Nephron (organoid): ENCODE measurements around the gene SP2.
A peak's percentile ranks its signal among the peaks of the same experiment; 100 is the strongest.

Experiments used
- H3K27ac Mint-ChIP-seq, 3 experiments: 2 replicates each; pipeline ENCODE4 v1.8.0; 2020; ENCODE audit warnings: mixed read lengths in 3 of 3, mild to moderate bottlenecking in 2 of 3, moderate library complexity in 1 of 3
- H3K27me3 Mint-ChIP-seq: 2 replicates; pipeline ENCODE4 v1.8.0; 2021; ENCODE audit warnings: low read depth, mild to moderate bottlenecking, moderate library complexity, mixed read lengths
- H3K36me3 Mint-ChIP-seq: 2 replicates; pipeline ENCODE4 v1.8.0; 2020; ENCODE audit warnings: low read depth, mixed read lengths
- H3K4me1 Mint-ChIP-seq: 2 replicates; pipeline ENCODE4 v1.8.0; 2020; ENCODE audit warnings: mixed read lengths
- H3K4me3 Mint-ChIP-seq, 3 experiments: 2 replicates each; pipeline ENCODE4 v1.8.0; 2020; ENCODE audit warnings: mild to moderate bottlenecking in 3 of 3, mixed read lengths in 3 of 3, moderate library complexity in 2 of 3
- H3K9me3 Mint-ChIP-seq: 2 replicates; pipeline ENCODE4 v1.8.0; 2020; ENCODE audit warnings: mixed read lengths
- TF ChIP-seq, protein P1 (sequence below), 3 experiments: fragments of 200-600 bp; sonication (generic); IDR thresholded peaks; one replicate each; pipeline ENCODE4 v1.5.0; 2021; ENCODE audit warnings: antibody characterized with exemption in 3 of 3; ENCODE audit not compliant: unreplicated experiment in 3 of 3

The SP2 gene

GRCh38 chr17:47895856-47896671 lies at the start of gene SP2:
TSS of gene SP2 (plus strand) at chr17:47896236. CDS start at chr17:47896287, 51 bp downstream.
- Mint-ChIP-seq H3K36me3 (no peaks in the 10 kb centered on the region), H3K4me3 (peak within 1 kb of the TSS; percentile 89 to 95 (median 93)), H3K27me3 (no peaks in the 10 kb centered on the region), H3K4me1 (peaks cover 27% of the 10 kb centered on the region), H3K27ac (peak within 1 kb of the TSS; percentile 86 to 96 (median 96)), H3K9me3 (no peaks in the 10 kb centered on the region)
- TF ChIP-seq, protein P1, sequence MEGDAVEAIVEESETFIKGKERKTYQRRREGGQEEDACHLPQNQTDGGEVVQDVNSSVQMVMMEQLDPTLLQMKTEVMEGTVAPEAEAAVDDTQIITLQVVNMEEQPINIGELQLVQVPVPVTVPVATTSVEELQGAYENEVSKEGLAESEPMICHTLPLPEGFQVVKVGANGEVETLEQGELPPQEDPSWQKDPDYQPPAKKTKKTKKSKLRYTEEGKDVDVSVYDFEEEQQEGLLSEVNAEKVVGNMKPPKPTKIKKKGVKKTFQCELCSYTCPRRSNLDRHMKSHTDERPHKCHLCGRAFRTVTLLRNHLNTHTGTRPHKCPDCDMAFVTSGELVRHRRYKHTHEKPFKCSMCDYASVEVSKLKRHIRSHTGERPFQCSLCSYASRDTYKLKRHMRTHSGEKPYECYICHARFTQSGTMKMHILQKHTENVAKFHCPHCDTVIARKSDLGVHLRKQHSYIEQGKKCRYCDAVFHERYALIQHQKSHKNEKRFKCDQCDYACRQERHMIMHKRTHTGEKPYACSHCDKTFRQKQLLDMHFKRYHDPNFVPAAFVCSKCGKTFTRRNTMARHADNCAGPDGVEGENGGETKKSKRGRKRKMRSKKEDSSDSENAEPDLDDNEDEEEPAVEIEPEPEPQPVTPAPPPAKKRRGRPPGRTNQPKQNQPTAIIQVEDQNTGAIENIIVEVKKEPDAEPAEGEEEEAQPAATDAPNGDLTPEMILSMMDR (IDR thresholded peaks at IDR 0.05; ENCODE audit: unreplicated experiment in 3 of 3), result peak in 1 of 3 experiments; percentile 27

DNA sequence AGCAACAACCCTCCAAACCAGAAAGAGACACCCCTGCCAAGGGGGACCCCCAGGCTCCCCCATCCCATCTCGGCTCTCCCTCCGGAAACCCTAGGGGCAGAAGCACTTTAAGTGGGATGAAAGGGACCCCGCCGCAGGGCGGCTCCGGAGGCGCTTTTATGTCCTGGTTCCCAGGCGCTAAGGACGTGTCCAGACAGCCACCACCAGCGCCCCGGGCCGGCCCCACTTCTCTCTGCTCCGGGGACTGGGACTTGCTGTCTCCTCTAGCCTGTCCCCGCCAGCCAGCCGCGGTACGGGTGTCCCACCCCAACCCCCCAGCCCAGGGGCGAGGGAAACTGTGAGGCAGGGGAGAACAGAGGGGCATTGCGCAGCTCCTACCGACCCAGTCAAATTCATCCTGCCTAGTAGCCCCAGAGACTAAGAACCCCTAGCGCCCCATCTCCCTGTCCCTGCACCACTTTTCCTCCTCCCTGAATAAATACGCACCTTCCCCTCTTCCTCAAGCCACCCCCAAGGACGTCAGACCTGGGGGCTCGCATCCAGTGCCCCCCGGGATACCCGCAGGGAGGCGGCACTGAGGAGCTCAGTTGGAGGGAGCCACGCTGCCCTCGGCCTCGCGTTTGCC lies 49.2 kb upstream of the SP2 start:
- Mint-ChIP-seq H3K4me3 (peak overlapping the region; percentile 35 to 50 (median 38)), H3K4me1 (peaks cover 39% of the 10 kb centered on the region), H3K9me3 (no peaks in the 10 kb centered on the region), H3K27ac (no peak overlapping the region), H3K27me3 (peaks cover 84% of the 10 kb centered on the region), H3K36me3 (no peaks in the 10 kb centered on the region)
- TF ChIP-seq, protein P1 (IDR thresholded peaks at IDR 0.05; ENCODE audit: unreplicated experiment in 3 of 3), result no peak

DNA sequence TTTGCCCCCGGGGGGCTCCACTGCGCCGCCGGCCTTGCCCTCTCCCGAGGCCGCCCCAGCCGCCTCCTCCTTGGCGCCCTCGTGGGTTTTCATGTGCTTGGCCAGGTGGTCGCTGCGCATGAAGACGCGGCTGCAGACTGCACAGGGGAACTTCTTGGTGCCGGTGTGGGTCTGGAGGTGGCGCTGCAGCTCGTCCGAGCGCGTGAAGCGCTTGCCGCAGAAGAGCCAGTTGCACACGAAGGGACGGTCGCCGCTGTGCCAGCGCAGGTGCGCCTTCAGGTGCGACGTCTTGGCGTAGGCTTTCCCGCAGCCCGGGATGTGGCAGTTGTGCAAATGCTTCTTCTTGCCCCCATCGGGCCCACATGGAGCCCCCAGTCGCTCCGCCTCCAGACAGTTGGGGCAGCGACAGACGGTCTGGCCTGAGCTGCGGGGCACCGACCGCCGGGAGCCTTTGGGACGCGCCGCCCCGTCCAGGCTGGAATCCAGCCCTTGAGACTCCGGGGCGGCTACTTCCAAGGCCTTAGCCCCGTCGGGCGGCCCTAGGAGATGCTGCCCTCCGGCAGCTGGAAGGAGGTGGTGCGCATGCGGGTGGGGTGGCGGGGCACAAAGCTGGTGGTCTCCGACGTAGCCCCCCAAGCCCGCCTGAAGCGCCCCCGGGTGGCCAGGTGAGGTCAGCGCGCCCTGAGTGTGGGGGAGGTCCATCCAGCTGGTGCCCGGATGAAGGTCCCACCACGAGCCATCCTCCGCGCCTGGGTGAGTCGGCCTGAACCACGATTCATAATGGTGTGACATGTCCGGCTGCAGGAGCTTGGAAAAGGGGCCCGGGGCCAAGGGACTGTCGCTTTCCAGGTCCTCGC lies 48.5 kb upstream of the SP2 start:
- H3K4me1 Mint-ChIP-seq, result peaks cover 40% of the 10 kb centered on the region
- no peaks in the 10 kb centered on the region for H3K9me3 Mint-ChIP-seq
- peaks cover 92% of the 10 kb centered on the region for H3K27me3 Mint-ChIP-seq
- no peak overlapping the region for H3K4me3 Mint-ChIP-seq
- no peak overlapping the region for H3K27ac Mint-ChIP-seq
- TF ChIP-seq, protein P1 (IDR thresholded peaks at IDR 0.05; ENCODE audit: unreplicated experiment in 3 of 3), result peak in 2 of 3 experiments; percentile 21 to 29
- no peaks in the 10 kb centered on the region for H3K36me3 Mint-ChIP-seq

DNA sequence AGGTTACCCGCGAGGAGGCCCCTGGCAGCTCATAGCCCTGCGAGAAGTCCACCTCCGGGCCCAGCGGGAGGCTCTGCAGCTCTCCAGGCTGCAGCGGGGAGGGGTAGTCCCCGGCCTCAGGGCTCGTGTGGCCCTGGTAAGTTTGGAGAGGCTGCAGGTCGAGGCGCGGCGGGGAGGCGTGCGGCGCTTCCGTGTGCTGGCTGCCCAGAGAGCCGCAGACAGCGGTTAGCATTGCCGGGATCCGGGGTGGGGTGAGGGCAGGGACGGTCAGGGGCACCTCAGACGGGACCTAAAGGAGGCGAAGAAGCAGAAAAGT lies 47.9 kb upstream of the SP2 start:
- H3K27ac Mint-ChIP-seq, result no peak overlapping the region
- TF ChIP-seq, protein P1 (IDR thresholded peaks at IDR 0.05; ENCODE audit: unreplicated experiment in 3 of 3), result no peak
- H3K27me3 Mint-ChIP-seq, result peaks cover 93% of the 10 kb centered on the region
- no peaks in the 10 kb centered on the region for H3K36me3 Mint-ChIP-seq
- H3K4me3 Mint-ChIP-seq, result no peak overlapping the region
- H3K9me3 Mint-ChIP-seq, result no peaks in the 10 kb centered on the region
- H3K4me1 Mint-ChIP-seq, result peaks cover 37% of the 10 kb centered on the region

DNA sequence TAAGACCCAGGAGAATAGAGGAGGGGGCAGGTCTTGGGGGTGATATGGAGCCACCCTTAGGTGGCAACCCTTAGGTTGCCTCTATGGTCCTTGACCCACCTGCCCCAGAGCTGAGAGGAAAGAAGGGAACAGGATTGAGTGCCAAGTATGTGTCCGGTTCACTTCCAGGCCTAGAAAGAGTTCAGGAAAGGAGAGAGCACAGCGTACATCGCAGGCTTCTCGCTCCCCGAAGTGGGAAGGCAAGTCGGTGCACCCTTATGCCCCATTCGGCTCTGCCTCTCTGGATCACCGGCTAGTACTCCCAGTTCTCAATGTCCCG lies 45.7 kb upstream of the SP2 start:
- no peaks in the 10 kb centered on the region for H3K9me3 Mint-ChIP-seq
- H3K4me3 Mint-ChIP-seq, result peak overlapping the region; percentile 72 to 80 (median 79)
- no peak overlapping the region for H3K27ac Mint-ChIP-seq
- H3K4me1 Mint-ChIP-seq, result peaks cover 29% of the 10 kb centered on the region
- no peaks in the 10 kb centered on the region for H3K36me3 Mint-ChIP-seq
- H3K27me3 Mint-ChIP-seq, result peaks cover 99% of the 10 kb centered on the region
- TF ChIP-seq, protein P1 (IDR thresholded peaks at IDR 0.05; ENCODE audit: unreplicated experiment in 3 of 3), result no peak
